Kidney (tissue), 14 donors: Measurements from ENCODE around the gene FANCL. TPM values are rescaled to one million over a fixed set of nuclear protein-coding genes. Genes with fewer than 3 reads are reported as not detected.

ENCODE experiments used
- DNase-seq, 5 donors: peaks; one replicate each; pipeline ENCODE4 v3.0.0-alpha.2; 2013 to 2020
- FAIRE-seq: peaks from 2 replicates; lab custom pipeline; 2012; peaks lifted over from hg19 to GRCh38; lab: Jason Lieb, UNC
- H3K27ac ChIP-seq, 2 donors: one replicate each; pipeline ENCODE4 v1.7.0; 2013; ENCODE audit warnings: low read depth in 2 of 2, low read length in 2 of 2, inconsistent platforms in 1 of 2
- H3K27me3 ChIP-seq: one replicate; pipeline ENCODE4 v1.7.1; 2013; ENCODE audit warnings: low read length, inconsistent platforms; ENCODE audit not compliant: control insufficient read depth, insufficient read depth
- H3K36me3 ChIP-seq, 3 donors: one replicate each; pipeline versions ENCODE4 v1.7.0 to v1.7.1; 2013; ENCODE audit warnings: low read length in 3 of 3, control low read depth in 1 of 3, inconsistent platforms in 1 of 3; ENCODE audit not compliant: insufficient read depth in 3 of 3, control insufficient read depth in 2 of 3
- H3K4me1 ChIP-seq, 3 donors: one replicate each; pipeline versions ENCODE4 v1.7.0 to v1.7.1; 2013; ENCODE audit warnings: low read length in 3 of 3, inconsistent platforms in 1 of 3, low read depth in 1 of 3; ENCODE audit not compliant: control insufficient read depth in 2 of 3, insufficient read depth in 2 of 3
- H3K4me3 ChIP-seq, 3 donors: one replicate each; pipeline versions ENCODE4 v1.7.0 to v1.8.1; 2013; ENCODE audit warnings: low read length in 3 of 3, control low read depth in 1 of 3, inconsistent platforms in 1 of 3
- H3K9ac ChIP-seq, 3 donors: one replicate each; pipeline versions ENCODE4 v1.7.0 to v1.7.1; 2013; ENCODE audit warnings: low read length in 3 of 3, control low read depth in 1 of 3, inconsistent platforms in 1 of 3
- H3K9me3 ChIP-seq, 3 donors: one replicate each; pipeline versions ENCODE4 v1.7.0 to v1.7.1; 2013; ENCODE audit warnings: low read length in 3 of 3, control low read depth in 1 of 3, inconsistent platforms in 1 of 3; ENCODE audit not compliant: control insufficient read depth in 2 of 3, insufficient read depth in 1 of 3
- CTCF ChIP-seq: IDR thresholded peaks from 3 replicates; pipeline ENCODE4 v1.5.1; 2012; ENCODE audit warnings: mild to moderate bottlenecking, moderate library complexity, borderline replicate concordance; ENCODE audit not compliant: insufficient read depth; ENCODE audit errors: extremely low read depth
- intact Hi-C: fragments of 100-400 bp; cut with DNase I; formaldehyde crosslinking; loops from one replicate; pipeline ENCODE4 v1.11.1; 2022
- polyA plus RNA-seq: library from polyadenylated mRNA; stranded (reverse); fragments of 350-450 nt; fragmentation: Illumina TruSeq; extraction: RNeasy Lipid Tissue Mini Kit (QIAGEN cat#74804); gene quantifications from one replicate; pipeline ENCODE4 v1.2.3, GENCODE V29; 2014; ENCODE audit warnings: low read depth, low replicate concordance; ENCODE audit not compliant: insufficient read depth
- total RNA-seq: library from RNA; stranded (reverse); fragmentation: NEBNext Ultra II Directional; extraction: Animal tissue kit (Norgen Biotek cat#: 25700); gene quantifications from one replicate; pipeline ENCODE4 v1.2.1, GENCODE V29; 2021
- donor health status: control.
- donor health status: control.
- donor health status: control.
- donor health status: control.
- donor health status: control.
- donor health status: DM: yes; HTN: yes; CAD: no.
- donor health status: Normal renal cell carcinoma (clear cell type).

FANCL gene
- total and polyA plus RNA-seq, 2 donors from 2014 or later = 13.4 to 20.0 TPM

GRCh38 chr2:58140508-58141072, 100.5 kb downstream of the FANCL start:
- FAIRE-seq = no peak
- no peaks in the 10 kb centered on the region for H3K9me3 ChIP-seq
- TF ChIP-seq CTCF = no peak

DNA sequence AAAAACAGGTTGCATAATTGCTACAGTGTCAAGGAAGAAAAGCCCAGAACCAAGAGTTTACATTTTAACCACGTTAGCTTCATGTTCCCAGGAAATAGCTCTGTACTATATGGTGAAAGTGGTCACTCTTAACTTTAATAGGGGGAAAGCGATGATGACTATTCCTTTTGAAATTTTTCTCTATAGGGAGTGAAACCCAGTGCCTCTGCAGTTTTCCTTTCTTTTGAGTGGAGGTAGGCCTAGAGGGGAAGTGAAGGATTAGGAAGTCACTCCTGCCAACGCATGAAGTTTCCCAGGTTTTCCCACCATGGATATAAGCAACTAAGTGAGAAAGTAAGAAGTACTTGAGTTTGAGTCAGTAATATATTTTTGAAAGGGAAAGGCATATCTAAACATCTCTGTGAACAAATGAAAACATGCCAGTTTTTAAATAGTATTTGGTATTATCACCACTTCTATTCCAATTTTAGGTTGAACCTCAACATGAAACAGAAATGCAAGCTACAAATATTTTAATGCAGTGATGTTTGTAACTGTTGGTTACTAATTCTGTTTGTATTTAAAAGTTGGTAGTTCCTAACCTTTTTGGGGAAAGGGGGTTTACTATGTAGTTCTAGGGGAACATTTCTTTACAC, 102.6 kb downstream of the FANCL start:
- peaks cover 0 to under 1% (median 0%) of the 10 kb centered on the region in 3 donors for H3K36me3 ChIP-seq
- FAIRE-seq (no peak), DNase-seq (no peak)
- H3K4me1 ChIP-seq = no peaks in the 10 kb centered on the region
- H3K27ac ChIP-seq = no peak overlapping the region
- H3K9ac ChIP-seq = no peak overlapping the region
- H3K4me3 ChIP-seq = no peak overlapping the region
- intact Hi-C loops = no loop called here
- H3K27me3 ChIP-seq = no peaks in the 10 kb centered on the region
- H3K9me3 ChIP-seq = no peaks in the 10 kb centered on the region
- TF ChIP-seq CTCF = no peak

More at GRCh38 chr2:58140508-58141072, 100.5 kb downstream of the FANCL start:
- H3K9ac ChIP-seq = no peak overlapping the region
- H3K4me3 ChIP-seq = no peak overlapping the region
- no peaks in the 10 kb centered on the region for H3K27me3 ChIP-seq
- no peaks in the 10 kb centered on the region for H3K4me1 ChIP-seq
- DNase-seq = no peak
- H3K36me3 ChIP-seq = peaks cover 0 to 3% (median 0%) of the 10 kb centered on the region in 3 donors
- intact Hi-C loops = no loop called here
- H3K27ac ChIP-seq = no peak overlapping the region

DNA sequence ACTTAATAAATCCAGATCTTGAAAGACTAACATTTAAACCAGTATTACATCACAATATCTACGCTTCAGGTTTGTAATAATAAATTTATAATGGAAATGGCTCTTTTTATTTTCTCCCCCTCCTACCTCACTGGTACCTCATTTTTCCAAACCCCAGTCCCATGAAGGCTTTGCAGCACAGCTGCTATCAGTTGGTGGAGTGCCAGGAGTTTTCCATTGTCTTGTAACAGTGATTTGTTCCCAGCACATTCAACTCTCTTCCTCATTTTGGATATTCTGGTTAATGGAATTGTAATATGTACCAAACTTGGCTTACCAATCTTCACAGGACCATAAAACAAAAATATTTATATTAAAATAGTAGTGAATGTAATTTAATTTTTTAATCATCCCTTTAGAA, 103.3 kb downstream of the FANCL start:
- TF ChIP-seq CTCF = no peak
- intact Hi-C loops = no loop called here
- FAIRE-seq (no peak), DNase-seq (peak in 1 of 5 donors; percentile 5)
- no peak overlapping the region for H3K27ac ChIP-seq
- H3K27me3 ChIP-seq = no peaks in the 10 kb centered on the region
- no peak overlapping the region for H3K9ac ChIP-seq
- no peak overlapping the region for H3K4me3 ChIP-seq
- no peaks in the 10 kb centered on the region for H3K9me3 ChIP-seq
- no peaks in the 10 kb centered on the region for H3K36me3 ChIP-seq
- H3K4me1 ChIP-seq = no peaks in the 10 kb centered on the region
